SU-DHL-6 (cell line): Measurements from ENCODE around the gene CLEC17A.

Experiments
- H2AFZ ChIP-seq: fragments of 200-600 bp; sonication (generic); 2 replicates; pipeline ENCODE4 v1.6.1; 2014; ENCODE audit warnings: low read depth, mild to moderate bottlenecking, moderate library complexity, mixed read lengths, antibody characterized with exemption, low read length; ENCODE audit not compliant: severe bottlenecking
- H3F3A ChIP-seq: fragments of 200-600 bp; shearing (Covaris generic); 2 replicates; pipeline ENCODE4 v1.6.0; 2016; ENCODE audit warnings: antibody characterized with exemption, mild to moderate bottlenecking; ENCODE audit not compliant: insufficient read depth
- H3K27ac ChIP-seq: fragments of 200-600 bp; sonication (generic); 2 replicates; pipeline ENCODE4 v1.5.1; 2016; ENCODE audit warnings: low read depth, mild to moderate bottlenecking, low read length, moderate library complexity, mixed read lengths
- H3K27me3 ChIP-seq: fragments of 200-600 bp; sonication (generic), shearing (Covaris generic); 2 replicates; pipeline ENCODE4 v1.6.0; 2014; ENCODE audit warnings: mild to moderate bottlenecking, low read length
- H3K36me3 ChIP-seq: fragments of 200-600 bp; sonication (generic); 2 replicates; pipeline ENCODE4 v1.6.1; 2014; ENCODE audit warnings: mild to moderate bottlenecking, low read length, mixed read lengths
- H3K4me2 ChIP-seq: fragments of 300-600, 200-600 bp; shearing (Covaris generic), sonication (generic); 2 replicates; pipeline ENCODE4 v1.6.0; 2014; ENCODE audit warnings: low read length, low read depth, mild to moderate bottlenecking; ENCODE audit not compliant: poor library complexity, severe bottlenecking
- H3K4me3 ChIP-seq: fragments of 200-600 bp; sonication (generic); 2 replicates; pipeline ENCODE4 v1.5.1; 2014; ENCODE audit warnings: antibody characterized with exemption, low read length, mild to moderate bottlenecking, mixed read lengths; ENCODE audit not compliant: insufficient read depth, poor library complexity, severe bottlenecking
- H3K79me2 ChIP-seq: fragments of 200-600 bp; sonication (generic); 2 replicates; pipeline ENCODE4 v1.6.1; 2014; ENCODE audit warnings: mild to moderate bottlenecking, low read length, moderate library complexity; ENCODE audit not compliant: insufficient read depth
- H3K9ac ChIP-seq: fragments of 200-600 bp; sonication (generic); 2 replicates; pipeline ENCODE4 v1.7.0; 2014; ENCODE audit warnings: mild to moderate bottlenecking, low read length
- H3K9me2 ChIP-seq: fragments of 200-600 bp; sonication (generic); replicated peaks from 2 replicates; pipeline ENCODE4 v1.6.1; 2014; ENCODE audit warnings: low read length; ENCODE audit not compliant: insufficient read depth
- H3K9me3 ChIP-seq: fragments of 200-600 bp; sonication (generic); 2 replicates; pipeline ENCODE4 v1.6.1; 2014; ENCODE audit warnings: low read length, mixed read lengths; ENCODE audit not compliant: insufficient read depth
- H4K20me1 ChIP-seq: fragments of 200-600 bp; sonication (generic); 2 replicates; pipeline ENCODE4 v1.6.1; 2014; ENCODE audit warnings: low read depth, mild to moderate bottlenecking, antibody characterized with exemption, low read length, moderate library complexity, mixed read lengths
- EZH2phosphoT487 ChIP-seq: fragments of 200-600 bp; sonication (generic), shearing (Covaris generic); conservative IDR thresholded peaks from 2 replicates; pipeline ENCODE4 v1.6.1; 2018; ENCODE audit warnings: mild to moderate bottlenecking, antibody characterized with exemption, low read length, moderate library complexity, mixed read lengths
- TF ChIP-seq, protein P1 (sequence below): fragments of 200-600 bp; sonication (generic); IDR thresholded peaks from one replicate; pipeline ENCODE4 v1.5.1; 2017; ENCODE audit warnings: antibody characterized with exemption, mild to moderate bottlenecking, low read length, moderate library complexity; ENCODE audit not compliant: insufficient read depth, poor library complexity, severe bottlenecking

CLEC17A gene

DNA sequence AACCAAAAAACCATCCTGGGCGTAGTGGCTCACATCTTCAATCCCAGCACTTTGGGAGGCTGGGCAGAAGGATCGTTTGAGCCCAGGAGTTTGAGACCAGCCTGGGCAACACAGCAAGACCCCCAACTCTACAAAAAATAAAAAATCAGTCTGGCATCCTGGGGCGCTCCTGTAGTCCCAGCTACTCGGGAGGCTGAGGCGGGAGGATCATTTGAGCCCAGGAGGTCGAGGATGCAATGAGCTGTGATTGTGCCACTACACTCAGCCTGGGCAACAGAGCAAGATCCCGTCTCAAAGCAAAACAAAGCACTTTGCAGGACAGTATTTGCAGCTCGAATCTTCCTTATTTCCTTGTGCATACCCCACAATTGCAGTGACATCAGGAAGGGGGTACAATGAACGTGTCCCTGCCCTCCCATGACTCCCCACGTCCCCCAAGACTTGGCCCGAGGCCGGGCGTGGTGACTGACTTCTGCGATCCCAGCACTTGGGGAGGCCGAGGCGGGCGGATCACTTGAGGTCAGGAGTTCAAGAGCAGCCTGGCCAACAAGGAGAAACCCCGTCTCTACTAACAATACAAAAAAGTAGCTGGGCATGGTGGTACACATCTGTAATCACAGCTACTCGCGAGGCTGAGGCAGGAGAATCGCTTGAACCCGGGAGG lies 11.9 kb upstream of the CLEC17A start:
- no peak for TF ChIP-seq EZH2phosphoT487
- TF ChIP-seq, protein P1, sequence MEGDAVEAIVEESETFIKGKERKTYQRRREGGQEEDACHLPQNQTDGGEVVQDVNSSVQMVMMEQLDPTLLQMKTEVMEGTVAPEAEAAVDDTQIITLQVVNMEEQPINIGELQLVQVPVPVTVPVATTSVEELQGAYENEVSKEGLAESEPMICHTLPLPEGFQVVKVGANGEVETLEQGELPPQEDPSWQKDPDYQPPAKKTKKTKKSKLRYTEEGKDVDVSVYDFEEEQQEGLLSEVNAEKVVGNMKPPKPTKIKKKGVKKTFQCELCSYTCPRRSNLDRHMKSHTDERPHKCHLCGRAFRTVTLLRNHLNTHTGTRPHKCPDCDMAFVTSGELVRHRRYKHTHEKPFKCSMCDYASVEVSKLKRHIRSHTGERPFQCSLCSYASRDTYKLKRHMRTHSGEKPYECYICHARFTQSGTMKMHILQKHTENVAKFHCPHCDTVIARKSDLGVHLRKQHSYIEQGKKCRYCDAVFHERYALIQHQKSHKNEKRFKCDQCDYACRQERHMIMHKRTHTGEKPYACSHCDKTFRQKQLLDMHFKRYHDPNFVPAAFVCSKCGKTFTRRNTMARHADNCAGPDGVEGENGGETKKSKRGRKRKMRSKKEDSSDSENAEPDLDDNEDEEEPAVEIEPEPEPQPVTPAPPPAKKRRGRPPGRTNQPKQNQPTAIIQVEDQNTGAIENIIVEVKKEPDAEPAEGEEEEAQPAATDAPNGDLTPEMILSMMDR: no peak
- no peak overlapping the region for H2AFZ ChIP-seq
- no peaks in the 10 kb centered on the region for H3K9me2 ChIP-seq
- H4K20me1 ChIP-seq: no peaks in the 10 kb centered on the region
- peaks cover 20% of the 10 kb centered on the region for H3K79me2 ChIP-seq
- H3K36me3 ChIP-seq: no peaks in the 10 kb centered on the region
- H3K9ac ChIP-seq: peak overlapping the region; percentile 85
- H3K27ac ChIP-seq: no peak overlapping the region
- no peaks in the 10 kb centered on the region for H3K9me3 ChIP-seq
- H3K4me3 ChIP-seq: peak overlapping the region; percentile 93
- no peaks in the 10 kb centered on the region for H3K27me3 ChIP-seq
- peaks cover 10% of the 10 kb centered on the region; the same call in 1 of the 2 replicates for H3F3A ChIP-seq
- peak overlapping the region; percentile 79 for H3K4me2 ChIP-seq

DNA sequence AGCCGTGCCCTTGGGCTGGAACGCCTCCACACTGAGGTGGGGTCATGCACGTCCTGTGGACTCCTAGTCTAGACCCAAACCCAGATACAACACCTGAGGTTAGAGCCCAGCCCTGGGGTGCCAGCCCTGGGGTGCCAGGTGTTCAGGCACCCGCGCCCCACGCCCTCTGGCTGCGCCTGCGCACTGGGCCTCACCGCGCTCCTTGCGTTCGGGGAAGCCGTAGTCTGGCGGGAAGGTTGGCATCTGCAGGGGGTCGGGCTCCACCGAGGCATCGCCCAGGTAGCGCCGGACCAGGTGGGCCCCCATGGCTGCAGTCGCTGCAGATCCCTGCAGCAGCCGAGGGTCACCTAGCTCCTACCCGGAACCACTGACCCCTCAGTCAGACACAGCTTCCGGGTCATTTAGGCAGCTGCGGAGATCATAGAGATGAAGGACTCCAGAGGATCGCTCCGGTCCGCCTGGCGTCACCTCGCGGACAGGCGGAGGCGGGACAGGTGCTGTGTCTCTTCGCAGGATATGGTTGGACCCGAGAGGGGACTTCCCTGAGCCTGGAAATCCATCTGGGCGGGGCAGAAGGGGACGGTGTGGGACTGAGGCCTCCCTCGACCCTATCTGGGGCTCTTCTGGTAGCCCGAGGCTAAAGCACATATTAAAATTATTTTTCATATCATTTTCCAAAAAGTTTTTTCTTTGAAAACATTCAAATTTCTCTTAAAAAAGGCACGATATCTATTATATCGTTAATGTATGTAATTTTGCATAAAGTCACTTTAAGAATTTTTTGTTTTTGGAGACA lies 11.0 kb upstream of the CLEC17A start, which contains the start of gene NDUFB7:
TSS of gene NDUFB7 (minus strand) at position 372 of the 796 bp plus-strand sequence. CDS start at position 306, 66 bp downstream.
- H3K4me3 ChIP-seq: peak within 1 kb of the TSS; percentile 93
- peak within 1 kb of the TSS; percentile 85 for H3K9ac ChIP-seq
- H2AFZ ChIP-seq: peak within 1 kb of the TSS; percentile 88
- TF ChIP-seq, protein P1: peak; percentile 74
- no peak for TF ChIP-seq EZH2phosphoT487
- no peaks in the 10 kb centered on the region for H4K20me1 ChIP-seq
- H3K9me3 ChIP-seq: no peaks in the 10 kb centered on the region
- H3K36me3 ChIP-seq: no peaks in the 10 kb centered on the region
- H3K27ac ChIP-seq: peak within 1 kb of the TSS; percentile 62
- H3K79me2 ChIP-seq: peaks cover 20% of the 10 kb centered on the region
- no peaks in the 10 kb centered on the region for H3K9me2 ChIP-seq
- no peaks in the 10 kb centered on the region for H3K27me3 ChIP-seq
- H3K4me2 ChIP-seq: peak within 1 kb of the TSS; percentile 79
- H3F3A ChIP-seq: peaks cover 10% of the 10 kb centered on the region; the same call in 1 of the 2 replicates

DNA sequence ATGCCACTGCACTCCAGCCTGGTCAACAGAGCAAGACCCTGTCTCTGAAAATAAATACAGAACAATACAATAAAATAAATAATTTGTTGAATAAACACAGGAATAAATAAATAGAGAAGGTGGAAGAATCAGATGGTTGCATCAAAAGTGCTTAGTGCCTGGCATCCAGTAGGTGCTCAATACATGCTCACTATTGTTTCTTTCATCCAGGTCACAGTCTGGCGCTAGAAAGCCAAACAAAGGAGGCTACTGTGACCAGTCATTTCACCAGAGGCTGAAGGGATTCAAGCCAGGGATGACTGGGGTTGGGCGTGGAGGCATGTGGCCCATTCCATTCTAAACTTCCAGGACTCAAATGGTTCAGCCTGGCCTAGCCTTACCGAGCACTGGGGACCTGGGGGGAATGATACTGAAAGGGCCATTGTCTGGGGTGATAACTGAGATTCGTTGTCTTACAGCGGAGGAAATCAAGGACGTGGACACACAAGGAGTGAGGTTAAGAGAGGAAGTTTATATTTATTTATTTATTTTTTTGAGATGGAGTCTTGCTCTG lies 7.4 kb upstream of the CLEC17A start:
- Histone ChIP-seq H3F3A (peaks cover 35% of the 10 kb centered on the region), H3K9me2 (no peaks in the 10 kb centered on the region), H3K36me3 (no peaks in the 10 kb centered on the region), H4K20me1 (no peaks in the 10 kb centered on the region), H3K4me3 (no peak overlapping the region), H3K9me3 (no peaks in the 10 kb centered on the region), H3K27ac (no peak overlapping the region), H3K27me3 (no peaks in the 10 kb centered on the region), H3K9ac (no peak overlapping the region), H3K4me2 (no peak overlapping the region), H2AFZ (no peak overlapping the region), H3K79me2 (peaks cover 13% of the 10 kb centered on the region)
- no peak for TF ChIP-seq EZH2phosphoT487
- TF ChIP-seq, protein P1: no peak
